ENCODE data around the gene HCFC1.

The HCFC1 gene

GRCh38 chrX:153973127-153974002 lies 1.7 kb upstream of the HCFC1 start:
- TF ChIP-seq POLR2A (IDR thresholded peaks at IDR 0.05; ENCODE audit: low read depth, low read length): no peak
- FAIRE-seq: no peak

GRCh38 chrX:153972368-153973126 lies 929 bp upstream of the HCFC1 start, which contains the start of gene TMEM187:
Gene TMEM187, plus strand, starts transcription at chrX:153972754. Its CDS starts 9,309 bp downstream, at chrX:153982063.
- TF ChIP-seq POLR2A (IDR thresholded peaks at IDR 0.05; ENCODE audit: low read depth, low read length): peak; percentile 39; the same call in 1 of the 2 replicates
- DNase-seq (ENCODE audit: insufficient read length, low spot score) (peak; percentile 86), FAIRE-seq (no peak)

More at GRCh38 chrX:153973127-153974002, 1.7 kb upstream of the HCFC1 start:
- DNase-seq (ENCODE audit: insufficient read length, low spot score): no peak

GRCh38 chrX:153971124-153971449 lies 531 bp downstream of the HCFC1 start:
- DNase-seq (ENCODE audit: insufficient read length, low spot score): peak; percentile 76
- TF ChIP-seq POLR2A (IDR thresholded peaks at IDR 0.05; ENCODE audit: low read depth, low read length): peak; percentile 33; the same call in 1 of the 2 replicates
- no peak for FAIRE-seq

GRCh38 chrX:153970357-153971123 lies 1.1 kb downstream of the HCFC1 start:
- TF ChIP-seq POLR2A (IDR thresholded peaks at IDR 0.05; ENCODE audit: low read depth, low read length): peak; percentile 34; the same call in 1 of the 2 replicates
- DNase-seq (ENCODE audit: insufficient read length, low spot score) (no peak), FAIRE-seq (no peak)

GRCh38 chrX:153969904-153970356 lies 1.7 kb downstream of the HCFC1 start:
- DNase-seq (ENCODE audit: insufficient read length, low spot score) (no peak), FAIRE-seq (no peak)
- no peak for TF ChIP-seq POLR2A (IDR thresholded peaks at IDR 0.05; ENCODE audit: low read depth, low read length)

- FAIRE-seq (no peak), DNase-seq (ENCODE audit: insufficient read length, low spot score) (no peak)
- TF ChIP-seq POLR2A (IDR thresholded peaks at IDR 0.05; ENCODE audit: low read depth, low read length): no peak
Measured at GRCh38 chrX:153969125-153969903, 2.3 kb downstream of the HCFC1 start.

- DNase-seq (ENCODE audit: insufficient read length, low spot score) (no peak), FAIRE-seq (no peak)
- no peak for TF ChIP-seq POLR2A (IDR thresholded peaks at IDR 0.05; ENCODE audit: low read depth, low read length)
Measured at GRCh38 chrX:153968754-153969124, 2.9 kb downstream of the HCFC1 start.

GRCh38 chrX:153968255-153968654 lies 3.4 kb downstream of the HCFC1 start:
- no peak for TF ChIP-seq POLR2A (IDR thresholded peaks at IDR 0.05; ENCODE audit: low read depth, low read length)
- no peak for DNase-seq (ENCODE audit: insufficient read length, low spot score)
- no peak for FAIRE-seq

- no peak for FAIRE-seq
- DNase-seq (ENCODE audit: insufficient read length, low spot score): no peak
- no peak for TF ChIP-seq POLR2A (IDR thresholded peaks at IDR 0.05; ENCODE audit: low read depth, low read length)
Measured at GRCh38 chrX:153967536-153968224, 3.9 kb downstream of the HCFC1 start.

- DNase-seq (ENCODE audit: insufficient read length, low spot score): no peak
- no peak for TF ChIP-seq POLR2A (IDR thresholded peaks at IDR 0.05; ENCODE audit: low read depth, low read length)
- no peak for FAIRE-seq
Measured at GRCh38 chrX:153966841-153967535, 4.6 kb downstream of the HCFC1 start.

GRCh38 chrX:153966283-153966688 lies 5.3 kb downstream of the HCFC1 start:
- TF ChIP-seq POLR2A (IDR thresholded peaks at IDR 0.05; ENCODE audit: low read depth, low read length): no peak
- FAIRE-seq: no peak
- DNase-seq (ENCODE audit: insufficient read length, low spot score): no peak

GRCh38 chrX:153965406-153965805 lies 6.2 kb downstream of the HCFC1 start:
- DNase-seq (ENCODE audit: insufficient read length, low spot score): no peak
- no peak for TF ChIP-seq POLR2A (IDR thresholded peaks at IDR 0.05; ENCODE audit: low read depth, low read length)
- FAIRE-seq: no peak
